Natural killer cell (primary cell): ENCODE data around the gene GAN. TPM values are rescaled to one million over a fixed set of nuclear protein-coding genes. Genes with fewer than 3 reads are reported as not detected.

Experiments
- ATAC-seq, 3 donors: fragments of 150-1000 bp in 2 of 3; fragments of 200-7000 bp in 1 of 3; cut with Tn5 transposase; 1 replicate in 1 of 3; 2 replicates in 2 of 3; pipeline ENCODE4 v1.10.0; 2021; ENCODE audit warnings: mild to moderate bottlenecking in 2 of 3, moderate library complexity in 2 of 3
- DNase-seq, 2 donors: peaks; one replicate each; pipeline versions ENCODE4 v3.0.0 to v3.0.0-alpha.2; 2013 to 2021; ENCODE audit warnings: mixed read lengths in 1 of 2
- H3K27ac ChIP-seq: one replicate; pipeline ENCODE4 v1.5.1; 2013; ENCODE audit warnings: mild to moderate bottlenecking, low read length
- H3K27me3 ChIP-seq: one replicate; pipeline ENCODE4 v1.6.1; 2013; ENCODE audit warnings: low read length; ENCODE audit not compliant: control insufficient read depth, insufficient read depth
- H3K36me3 ChIP-seq: one replicate; pipeline ENCODE4 v1.6.1; 2013; ENCODE audit warnings: low read length; ENCODE audit not compliant: control insufficient read depth, insufficient read depth
- H3K4me1 ChIP-seq: one replicate; pipeline ENCODE4 v1.6.1; 2013; ENCODE audit warnings: low read length; ENCODE audit not compliant: control insufficient read depth, insufficient read depth
- H3K4me3 ChIP-seq: one replicate; pipeline ENCODE4 v1.5.1; 2013; ENCODE audit warnings: low read length
- H3K9me3 ChIP-seq: one replicate; pipeline ENCODE4 v1.6.1; 2013; ENCODE audit warnings: low read length; ENCODE audit not compliant: control insufficient read depth, insufficient read depth
- H3K27ac Mint-ChIP-seq, 2 donors: one replicate each; pipeline ENCODE4 v1.8.0; 2022; ENCODE audit warnings: mild to moderate bottlenecking in 2 of 2, mixed read lengths in 2 of 2, moderate library complexity in 1 of 2
- H3K27me3 Mint-ChIP-seq, 2 donors: one replicate each; pipeline ENCODE4 v1.8.0; 2022; ENCODE audit warnings: low read depth in 2 of 2, mixed read lengths in 2 of 2
- H3K36me3 Mint-ChIP-seq: one replicate; pipeline ENCODE4 v1.8.0; 2022; ENCODE audit warnings: mixed read lengths
- H3K4me1 Mint-ChIP-seq, 2 donors: one replicate each; pipeline ENCODE4 v1.8.0; 2022; ENCODE audit warnings: mixed read lengths in 2 of 2
- H3K4me3 Mint-ChIP-seq: one replicate; pipeline ENCODE4 v1.8.0; 2022; ENCODE audit warnings: mild to moderate bottlenecking, moderate library complexity, mixed read lengths
- H3K9me3 Mint-ChIP-seq, 2 donors: one replicate each; pipeline ENCODE4 v1.8.0; 2022; ENCODE audit warnings: mixed read lengths in 2 of 2
- WGBS: methylation state at CpG from one replicate; pipeline ENCODE4 v1.1.7; 2013; ENCODE audit warnings: missing lambda C conversion rate; ENCODE audit not compliant: insufficient coverage; 5-methylcytosine and 5-hydroxymethylcytosine counted together
- intact Hi-C: fragments of 100-400 bp; cut with micrococcal nuclease; formaldehyde crosslinking; loops from one replicate; pipeline ENCODE4 v1.14.2; 2022
- total RNA-seq, 4 donors: library from RNA; stranded (reverse); fragments of 120-200 nt in 1 of 4; gene quantifications; one replicate each; pipeline versions ENCODE4 v1.2.3 to v1.2.4, GENCODE V29; 2013 to 2022
- TF ChIP-seq, protein P1 (sequence below): fragments of 200-600 bp; IDR thresholded peaks from one replicate; pipeline ENCODE4 v1.8.0; 2022; ENCODE audit warnings: antibody characterized with exemption

GAN gene, protein sequence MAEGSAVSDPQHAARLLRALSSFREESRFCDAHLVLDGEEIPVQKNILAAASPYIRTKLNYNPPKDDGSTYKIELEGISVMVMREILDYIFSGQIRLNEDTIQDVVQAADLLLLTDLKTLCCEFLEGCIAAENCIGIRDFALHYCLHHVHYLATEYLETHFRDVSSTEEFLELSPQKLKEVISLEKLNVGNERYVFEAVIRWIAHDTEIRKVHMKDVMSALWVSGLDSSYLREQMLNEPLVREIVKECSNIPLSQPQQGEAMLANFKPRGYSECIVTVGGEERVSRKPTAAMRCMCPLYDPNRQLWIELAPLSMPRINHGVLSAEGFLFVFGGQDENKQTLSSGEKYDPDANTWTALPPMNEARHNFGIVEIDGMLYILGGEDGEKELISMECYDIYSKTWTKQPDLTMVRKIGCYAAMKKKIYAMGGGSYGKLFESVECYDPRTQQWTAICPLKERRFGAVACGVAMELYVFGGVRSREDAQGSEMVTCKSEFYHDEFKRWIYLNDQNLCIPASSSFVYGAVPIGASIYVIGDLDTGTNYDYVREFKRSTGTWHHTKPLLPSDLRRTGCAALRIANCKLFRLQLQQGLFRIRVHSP
- total RNA-seq, result 1 to 10 TPM; 5.9 to 9.9 (median 7.3) TPM
- total RNA-seq (2013), result 6.7 TPM

GRCh38 chr16:81314603-81315270 lies at the start of gene GAN:
TSS of gene GAN (plus strand) at chr16:81314962. CDS start at chr16:81315114, 152 bp downstream.
- Histone ChIP-seq H3K27ac (peak within 1 kb of the TSS; percentile 66), H3K9me3 (no peaks in the 10 kb centered on the region), H3K4me3 (peak within 1 kb of the TSS; percentile 78), H3K36me3 (peaks cover 4% of the 10 kb centered on the region), H3K27me3 (no peaks in the 10 kb centered on the region), H3K4me1 (peaks cover 19% of the 10 kb centered on the region)
- H3K36me3 Mint-ChIP-seq, result no peaks in the 10 kb centered on the region
- H3K27ac Mint-ChIP-seq, result peak within 1 kb of the TSS; percentile 90 to 96
- H3K4me3 Mint-ChIP-seq, result peak within 1 kb of the TSS; percentile 94
- peak; percentile 93 to 97 for DNase-seq
- peaks cover 36 to 53% of the 10 kb centered on the region in 2 donors for H3K4me1 Mint-ChIP-seq
- no peaks in the 10 kb centered on the region for H3K9me3 Mint-ChIP-seq
- intact Hi-C loops, result no loop called here
- TF ChIP-seq, protein P1, sequence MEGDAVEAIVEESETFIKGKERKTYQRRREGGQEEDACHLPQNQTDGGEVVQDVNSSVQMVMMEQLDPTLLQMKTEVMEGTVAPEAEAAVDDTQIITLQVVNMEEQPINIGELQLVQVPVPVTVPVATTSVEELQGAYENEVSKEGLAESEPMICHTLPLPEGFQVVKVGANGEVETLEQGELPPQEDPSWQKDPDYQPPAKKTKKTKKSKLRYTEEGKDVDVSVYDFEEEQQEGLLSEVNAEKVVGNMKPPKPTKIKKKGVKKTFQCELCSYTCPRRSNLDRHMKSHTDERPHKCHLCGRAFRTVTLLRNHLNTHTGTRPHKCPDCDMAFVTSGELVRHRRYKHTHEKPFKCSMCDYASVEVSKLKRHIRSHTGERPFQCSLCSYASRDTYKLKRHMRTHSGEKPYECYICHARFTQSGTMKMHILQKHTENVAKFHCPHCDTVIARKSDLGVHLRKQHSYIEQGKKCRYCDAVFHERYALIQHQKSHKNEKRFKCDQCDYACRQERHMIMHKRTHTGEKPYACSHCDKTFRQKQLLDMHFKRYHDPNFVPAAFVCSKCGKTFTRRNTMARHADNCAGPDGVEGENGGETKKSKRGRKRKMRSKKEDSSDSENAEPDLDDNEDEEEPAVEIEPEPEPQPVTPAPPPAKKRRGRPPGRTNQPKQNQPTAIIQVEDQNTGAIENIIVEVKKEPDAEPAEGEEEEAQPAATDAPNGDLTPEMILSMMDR, result no peak
- peak; percentile 93 to 97 (median 96) for ATAC-seq
- H3K27me3 Mint-ChIP-seq, result no peaks in the 10 kb centered on the region
- WGBS, result under 1% methylated on average over 75 of the region's 75 CpGs

- Mint-ChIP-seq H3K27ac (no peak overlapping the region), H3K4me3 (no peak overlapping the region), H3K9me3 (peaks cover 0 to 4% of the 10 kb centered on the region in 2 donors), H3K27me3 (peaks cover 0 to 5% of the 10 kb centered on the region in 2 donors), H3K4me1 (no peaks in the 10 kb centered on the region), H3K36me3 (no peaks in the 10 kb centered on the region)
- DNase-seq (no peak), ATAC-seq (no peak)
- Histone ChIP-seq H3K27ac (no peak overlapping the region), H3K4me3 (no peak overlapping the region), H3K9me3 (no peaks in the 10 kb centered on the region), H3K36me3 (no peaks in the 10 kb centered on the region), H3K4me1 (no peaks in the 10 kb centered on the region), H3K27me3 (no peaks in the 10 kb centered on the region)
- TF ChIP-seq, protein P1, result no peak
- intact Hi-C loops, result no loop called here
- WGBS, result 92% methylated on average over 2 of the region's 2 CpGs
Observed at GRCh38 chr16:81265052-81265451, 49.7 kb upstream of the GAN start.

- DNase-seq (no peak), ATAC-seq (no peak)
- H3K27me3 ChIP-seq, result no peaks in the 10 kb centered on the region
- H3K9me3 ChIP-seq, result no peaks in the 10 kb centered on the region
- intact Hi-C loops, result no loop called here
- H3K4me3 Mint-ChIP-seq, result no peak overlapping the region
- no peak overlapping the region for H3K27ac ChIP-seq
- H3K9me3 Mint-ChIP-seq, result peaks cover 0 to 4% of the 10 kb centered on the region in 2 donors
- H3K4me3 ChIP-seq, result no peak overlapping the region
- no peak overlapping the region for H3K27ac Mint-ChIP-seq
- WGBS, result 87% methylated on average over 5 of the region's 5 CpGs
- no peaks in the 10 kb centered on the region for H3K36me3 Mint-ChIP-seq
- no peaks in the 10 kb centered on the region for H3K36me3 ChIP-seq
- H3K27me3 Mint-ChIP-seq, result peaks cover 0 to 3% of the 10 kb centered on the region in 2 donors
- H3K4me1 Mint-ChIP-seq, result no peaks in the 10 kb centered on the region
- no peaks in the 10 kb centered on the region for H3K4me1 ChIP-seq
- TF ChIP-seq, protein P1, result no peak
Observed at GRCh38 chr16:81265658-81266451, 48.9 kb upstream of the GAN start.
